Activated naive CD4-positive, alpha-beta T cell treated with anti-CD3 and anti-CD28 coated beads, Interleukin-2, amount 50 U/mL, for 72 hours (primary cell): ENCODE results near the gene RPL22. TPM values are rescaled to one million over a fixed set of nuclear protein-coding genes. Genes with fewer than 3 reads are reported as not detected.
A peak's percentile ranks its signal among the peaks of the same experiment; 100 is the strongest.

Experiments used
- ATAC-seq, 2 donors: fragments of 150-1000 bp; cut with Tn5 transposase; 2 replicates each; pipeline ENCODE4 v1.10.0; 2021; ENCODE audit warnings: mild to moderate bottlenecking in 2 of 2, moderate library complexity in 2 of 2
- DNase-seq, 2 donors: peaks; one replicate each; pipeline ENCODE4 v3.0.0; 2021 to 2022; ENCODE audit warnings: low spot score in 2 of 2
- H3K27ac Mint-ChIP-seq, 2 donors: one replicate each; pipeline ENCODE4 v1.8.0; 2022; ENCODE audit warnings: mild to moderate bottlenecking in 2 of 2, mixed read lengths in 2 of 2
- H3K36me3 Mint-ChIP-seq, 2 donors: one replicate each; pipeline ENCODE4 v1.8.0; 2022; ENCODE audit warnings: mixed read lengths in 2 of 2
- H3K9me3 Mint-ChIP-seq, 2 donors: one replicate each; pipeline ENCODE4 v1.8.0; 2022; ENCODE audit warnings: mixed read lengths in 2 of 2
- total RNA-seq, 2 donors: library from RNA; stranded (reverse); gene quantifications; one replicate each; pipeline ENCODE4 v1.2.3, GENCODE V29; 2022

RPL22 gene
- 100 to 1,000 TPM; 514 to 595 TPM for total RNA-seq

- H3K27ac Mint-ChIP-seq: peak within 1 kb of the TSS; percentile 85 to 99
- H3K9me3 Mint-ChIP-seq: peaks cover 0 to 8% of the 10 kb centered on the region in 2 donors
- peaks cover 18 to 38% of the 10 kb centered on the region in 2 donors for H3K36me3 Mint-ChIP-seq
- DNase-seq: peak; percentile 93
- ATAC-seq: peak; percentile 99
Measured at GRCh38 chr1:6199298-6200187, at the start of gene RPL22. TSS of gene RPL22 (minus strand) at chr1:6199595. CDS start at chr1:6199573, 22 bp downstream.

GRCh38 chr1:6248161-6248776 is 48.9 kb upstream of the RPL22 start:
- ATAC-seq: no peak

GRCh38 chr1:6247651-6248050 is 48.3 kb upstream of the RPL22 start:
- ATAC-seq (no peak), DNase-seq (no peak)
- no peaks in the 10 kb centered on the region for H3K9me3 Mint-ChIP-seq
- H3K27ac Mint-ChIP-seq: no peak overlapping the region
- H3K36me3 Mint-ChIP-seq: no peaks in the 10 kb centered on the region

More at GRCh38 chr1:6248161-6248776, 48.9 kb upstream of the RPL22 start:
- Mint-ChIP-seq H3K9me3 (no peaks in the 10 kb centered on the region), H3K27ac (no peak overlapping the region), H3K36me3 (no peaks in the 10 kb centered on the region)
- no peak for DNase-seq

GRCh38 chr1:6246497-6247467 is 47.4 kb upstream of the RPL22 start:
- ATAC-seq (peak; percentile 69 to 71), DNase-seq (peak in 1 of 2 donors; percentile 85)
- Mint-ChIP-seq H3K36me3 (no peaks in the 10 kb centered on the region), H3K27ac (no peak overlapping the region), H3K9me3 (no peaks in the 10 kb centered on the region)

- ATAC-seq (peak in 1 of 2 donors; percentile 30), DNase-seq (peak in 1 of 2 donors; percentile 64)
- Mint-ChIP-seq H3K36me3 (peaks cover 6% of the 10 kb centered on the region in 2 donors), H3K9me3 (no peaks in the 10 kb centered on the region), H3K27ac (no peak overlapping the region)
Measured at GRCh38 chr1:6245869-6246496, 46.6 kb upstream of the RPL22 start.

- no peaks in the 10 kb centered on the region for H3K9me3 Mint-ChIP-seq
- peak; percentile 79 to 87 for ATAC-seq
Measured at GRCh38 chr1:6245086-6245868, 45.9 kb upstream of the RPL22 start.

GRCh38 chr1:6244401-6245049 is 45.1 kb upstream of the RPL22 start:
- no peak overlapping the region for H3K27ac Mint-ChIP-seq
- DNase-seq: no peak
- no peaks in the 10 kb centered on the region for H3K9me3 Mint-ChIP-seq
- ATAC-seq: no peak
- peaks cover 6% of the 10 kb centered on the region in 2 donors for H3K36me3 Mint-ChIP-seq

More at GRCh38 chr1:6245086-6245868, 45.9 kb upstream of the RPL22 start:
- peak; percentile 74 to 89 for DNase-seq
- Mint-ChIP-seq H3K36me3 (peaks cover 6% of the 10 kb centered on the region in 2 donors), H3K27ac (no peak overlapping the region)

GRCh38 chr1:6243993-6244392 is 44.6 kb upstream of the RPL22 start, which contains the start of gene HES3:
TSS of gene HES3 (plus strand) at chr1:6244179. CDS start at chr1:6244366, 187 bp downstream.
- DNase-seq (no peak), ATAC-seq (no peak)
- Mint-ChIP-seq H3K27ac (no peak within 1 kb of the TSS), H3K9me3 (no peaks in the 10 kb centered on the region), H3K36me3 (peaks cover 6% of the 10 kb centered on the region in 2 donors)

GRCh38 chr1:6243053-6243834 is 43.8 kb upstream of the RPL22 start:
- no peak overlapping the region for H3K27ac Mint-ChIP-seq

GRCh38 chr1:6241887-6242740 is 42.7 kb upstream of the RPL22 start:
- Mint-ChIP-seq H3K9me3 (no peaks in the 10 kb centered on the region), H3K36me3 (peaks cover 6% of the 10 kb centered on the region in 2 donors), H3K27ac (no peak overlapping the region)
- DNase-seq (no peak), ATAC-seq (no peak)

More at GRCh38 chr1:6243053-6243834, 43.8 kb upstream of the RPL22 start:
- ATAC-seq (no peak), DNase-seq (no peak)
- Mint-ChIP-seq H3K36me3 (peaks cover 6% of the 10 kb centered on the region in 2 donors), H3K9me3 (no peaks in the 10 kb centered on the region)

- Mint-ChIP-seq H3K27ac (no peak overlapping the region), H3K9me3 (no peaks in the 10 kb centered on the region), H3K36me3 (peaks cover 6% of the 10 kb centered on the region in 2 donors)
- DNase-seq: no peak
- no peak for ATAC-seq
Measured at GRCh38 chr1:6241107-6241886, 41.9 kb upstream of the RPL22 start.

- ATAC-seq (no peak), DNase-seq (no peak)
- Mint-ChIP-seq H3K36me3 (peaks cover 6 to 10% of the 10 kb centered on the region in 2 donors), H3K9me3 (no peaks in the 10 kb centered on the region), H3K27ac (no peak overlapping the region)
Measured at GRCh38 chr1:6239950-6240768, 40.8 kb upstream of the RPL22 start.
